ENCODE results near the gene CFAP20DC.
"Not testable (repeated sequence)": the region's sequence is repeated elsewhere in the genome, so short reads cannot be mapped to it uniquely, and the experiment has no call there.

CFAP20DC gene

DNA sequence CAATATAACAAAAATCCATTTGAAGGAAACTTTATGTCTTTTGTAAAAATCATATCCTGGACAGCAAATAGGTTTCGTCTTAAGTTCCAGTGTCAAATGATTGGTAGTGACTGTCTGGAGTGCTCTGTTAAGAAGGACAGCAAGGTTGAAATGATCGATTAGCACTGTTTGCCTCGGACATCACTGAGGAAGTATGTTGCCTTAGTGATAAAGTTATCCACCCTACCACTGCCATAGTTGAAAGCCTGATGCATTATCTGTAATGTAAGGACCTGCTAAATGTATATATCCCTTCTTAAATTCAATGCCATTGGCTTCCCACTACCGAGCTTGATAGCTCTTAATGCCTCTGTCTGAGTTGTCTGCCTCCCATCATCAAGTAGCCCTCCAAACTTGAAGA, 70.0 kb downstream of the CFAP20DC start:
- TF ChIP-seq, protein P1, sequence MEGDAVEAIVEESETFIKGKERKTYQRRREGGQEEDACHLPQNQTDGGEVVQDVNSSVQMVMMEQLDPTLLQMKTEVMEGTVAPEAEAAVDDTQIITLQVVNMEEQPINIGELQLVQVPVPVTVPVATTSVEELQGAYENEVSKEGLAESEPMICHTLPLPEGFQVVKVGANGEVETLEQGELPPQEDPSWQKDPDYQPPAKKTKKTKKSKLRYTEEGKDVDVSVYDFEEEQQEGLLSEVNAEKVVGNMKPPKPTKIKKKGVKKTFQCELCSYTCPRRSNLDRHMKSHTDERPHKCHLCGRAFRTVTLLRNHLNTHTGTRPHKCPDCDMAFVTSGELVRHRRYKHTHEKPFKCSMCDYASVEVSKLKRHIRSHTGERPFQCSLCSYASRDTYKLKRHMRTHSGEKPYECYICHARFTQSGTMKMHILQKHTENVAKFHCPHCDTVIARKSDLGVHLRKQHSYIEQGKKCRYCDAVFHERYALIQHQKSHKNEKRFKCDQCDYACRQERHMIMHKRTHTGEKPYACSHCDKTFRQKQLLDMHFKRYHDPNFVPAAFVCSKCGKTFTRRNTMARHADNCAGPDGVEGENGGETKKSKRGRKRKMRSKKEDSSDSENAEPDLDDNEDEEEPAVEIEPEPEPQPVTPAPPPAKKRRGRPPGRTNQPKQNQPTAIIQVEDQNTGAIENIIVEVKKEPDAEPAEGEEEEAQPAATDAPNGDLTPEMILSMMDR (IDR thresholded peaks at IDR 0.05; ENCODE audit: low read length), result no peak
- TF ChIP-seq EZH2phosphoT487 (IDR thresholded peaks at IDR 0.05; ENCODE audit: low read length) (no peak), EZH2 (optimal IDR thresholded peaks at IDR 0.05; ENCODE audit: low read depth, low read length) (no peak)
- DNase-seq, result no peak
- H3K4me3 ChIP-seq (ENCODE audit: low read length), result no peak overlapping the region

GRCh38 chr3:58973796-58974195, 76.0 kb downstream of the CFAP20DC start:
- DNase-seq, result no peak
- Histone ChIP-seq H3K79me2 (ENCODE audit: low read length) (no peaks in the 10 kb centered on the region), H3K9ac (ENCODE audit: low read length) (no peak overlapping the region), H3K9me3 (replicated peaks; ENCODE audit: insufficient read depth, low read length) (no peaks in the 10 kb centered on the region), H3K36me3 (replicated peaks; ENCODE audit: insufficient read depth, low read length) (no peaks in the 10 kb centered on the region), H3K4me3 (ENCODE audit: low read length) (no peak overlapping the region), H3K27me3 (replicated peaks; ENCODE audit: insufficient read depth, low read length) (no peaks in the 10 kb centered on the region), H2AFZ (ENCODE audit: low read length) (no peak overlapping the region), H4K20me1 (ENCODE audit: insufficient read depth, low read length) (no peaks in the 10 kb centered on the region), H3K4me2 (ENCODE audit: low read depth, low read length) (no peak overlapping the region), H3F3A (ENCODE audit: insufficient read depth, low read length) (no peaks in the 10 kb centered on the region), H3K9me2 (replicated peaks; ENCODE audit: insufficient read depth, low read length) (no peaks in the 10 kb centered on the region), H3K4me1 (ENCODE audit: low read length) (no peaks in the 10 kb centered on the region), H3K27ac (ENCODE audit: low read length) (no peak overlapping the region)
- TF ChIP-seq EZH2phosphoT487 (IDR thresholded peaks at IDR 0.05; ENCODE audit: low read length) (no peak), EZH2 (optimal IDR thresholded peaks at IDR 0.05; ENCODE audit: low read depth, low read length) (no peak)
- TF ChIP-seq, protein P1 (IDR thresholded peaks at IDR 0.05; ENCODE audit: low read length), result no peak

More for the DNA sequence above, 70.0 kb downstream of the CFAP20DC start:
- H3K4me1 ChIP-seq (ENCODE audit: low read length), result no peaks in the 10 kb centered on the region
- no peaks in the 10 kb centered on the region for H3K9me2 ChIP-seq (replicated peaks; ENCODE audit: insufficient read depth, low read length)
- H3K9ac ChIP-seq (ENCODE audit: low read length), result no peak overlapping the region
- H3K9me3 ChIP-seq (replicated peaks; ENCODE audit: insufficient read depth, low read length), result no peaks in the 10 kb centered on the region
- H3F3A ChIP-seq (ENCODE audit: insufficient read depth, low read length), result no peaks in the 10 kb centered on the region
- H3K4me2 ChIP-seq (ENCODE audit: low read depth, low read length), result no peak overlapping the region
- no peaks in the 10 kb centered on the region for H4K20me1 ChIP-seq (ENCODE audit: insufficient read depth, low read length)
- H3K36me3 ChIP-seq (replicated peaks; ENCODE audit: insufficient read depth, low read length), result no peaks in the 10 kb centered on the region
- no peaks in the 10 kb centered on the region for H3K27me3 ChIP-seq (replicated peaks; ENCODE audit: insufficient read depth, low read length)
- H3K79me2 ChIP-seq (ENCODE audit: low read length), result no peaks in the 10 kb centered on the region
- H3K27ac ChIP-seq (ENCODE audit: low read length), result no peak overlapping the region
- H2AFZ ChIP-seq (ENCODE audit: low read length), result no peak overlapping the region

DNA sequence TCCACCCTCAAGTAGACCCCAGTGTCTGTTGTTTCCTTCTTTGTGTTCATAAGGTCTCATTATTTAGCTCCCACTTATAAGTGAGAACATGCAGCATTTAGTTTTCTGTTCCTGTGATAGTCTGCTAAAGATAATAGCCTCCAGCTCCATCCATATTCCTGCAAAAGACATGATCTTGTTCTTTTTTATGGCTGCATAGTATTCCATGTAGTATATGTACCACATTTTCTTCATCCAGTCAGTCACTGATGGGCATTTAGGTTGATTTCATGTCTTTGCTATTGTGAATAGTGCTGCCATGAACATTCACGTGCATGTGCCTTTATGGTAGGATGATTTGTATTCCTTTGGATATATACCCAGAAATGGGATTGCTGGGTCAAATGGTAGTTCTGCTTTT, 82.0 kb downstream of the CFAP20DC start:
- not testable (repeated sequence) for H3K9ac ChIP-seq (ENCODE audit: low read length); H3K9me2 ChIP-seq (replicated peaks; ENCODE audit: insufficient read depth, low read length); H4K20me1 ChIP-seq (ENCODE audit: insufficient read depth, low read length); H3F3A ChIP-seq (ENCODE audit: insufficient read depth, low read length); H3K27me3 ChIP-seq (replicated peaks; ENCODE audit: insufficient read depth, low read length); H3K27ac ChIP-seq (ENCODE audit: low read length); H3K4me2 ChIP-seq (ENCODE audit: low read depth, low read length); H3K4me3 ChIP-seq (ENCODE audit: low read length); H2AFZ ChIP-seq (ENCODE audit: low read length); H3K79me2 ChIP-seq (ENCODE audit: low read length); H3K4me1 ChIP-seq (ENCODE audit: low read length); H3K36me3 ChIP-seq (replicated peaks; ENCODE audit: insufficient read depth, low read length); H3K9me3 ChIP-seq (replicated peaks; ENCODE audit: insufficient read depth, low read length); DNase-seq

- Histone ChIP-seq H3K4me2 (ENCODE audit: low read depth, low read length) (no peak overlapping the region), H4K20me1 (ENCODE audit: insufficient read depth, low read length) (no peaks in the 10 kb centered on the region), H3K9me3 (replicated peaks; ENCODE audit: insufficient read depth, low read length) (no peaks in the 10 kb centered on the region), H3K9me2 (replicated peaks; ENCODE audit: insufficient read depth, low read length) (no peaks in the 10 kb centered on the region), H3K4me1 (ENCODE audit: low read length) (no peaks in the 10 kb centered on the region), H3K79me2 (ENCODE audit: low read length) (no peaks in the 10 kb centered on the region), H3K27me3 (replicated peaks; ENCODE audit: insufficient read depth, low read length) (no peaks in the 10 kb centered on the region), H3K27ac (ENCODE audit: low read length) (no peak overlapping the region), H3K4me3 (ENCODE audit: low read length) (no peak overlapping the region), H2AFZ (ENCODE audit: low read length) (no peak overlapping the region), H3K36me3 (replicated peaks; ENCODE audit: insufficient read depth, low read length) (no peaks in the 10 kb centered on the region), H3F3A (ENCODE audit: insufficient read depth, low read length) (no peaks in the 10 kb centered on the region; the same call in 1 of the 2 replicates), H3K9ac (ENCODE audit: low read length) (no peak overlapping the region)
- TF ChIP-seq EZH2 (optimal IDR thresholded peaks at IDR 0.05; ENCODE audit: low read depth, low read length), result no peak
- DNase-seq, result no peak
Observed at GRCh38 chr3:58965865-58966264, 84.0 kb downstream of the CFAP20DC start.
